ENCODE measurements around the gene CYTH1.

Gene CYTH1

GRCh38 chr17:78645421-78646295 lies 136.4 kb downstream of the CYTH1 start:
- no peak for DNase-seq

GRCh38 chr17:78644931-78645351 lies 137.1 kb downstream of the CYTH1 start:
- DNase-seq, result no peak

- no peak for DNase-seq
Measured at GRCh38 chr17:78644224-78644623, 137.8 kb downstream of the CYTH1 start.

- DNase-seq, result no peak
Measured at GRCh38 chr17:78643326-78643725, 138.7 kb downstream of the CYTH1 start.

- DNase-seq, result no peak
Measured at GRCh38 chr17:78642707-78643106, 139.4 kb downstream of the CYTH1 start.

GRCh38 chr17:78641666-78642065 lies 140.4 kb downstream of the CYTH1 start:
- no peak for DNase-seq

GRCh38 chr17:78641243-78641642 lies 140.8 kb downstream of the CYTH1 start:
- no peak for DNase-seq

GRCh38 chr17:78640700-78641099 lies 141.4 kb downstream of the CYTH1 start:
- DNase-seq, result no peak

GRCh38 chr17:78637643-78638420 lies 144.2 kb downstream of the CYTH1 start:
- no peak for DNase-seq

- no peak for DNase-seq
Measured at GRCh38 chr17:78637146-78637545, 144.9 kb downstream of the CYTH1 start.

- no peak for DNase-seq
Measured at GRCh38 chr17:78634154-78634553, 147.9 kb downstream of the CYTH1 start.

GRCh38 chr17:78629436-78629995 lies 152.6 kb downstream of the CYTH1 start:
- no peak for DNase-seq

- DNase-seq, result no peak
Measured at GRCh38 chr17:78628547-78629435, 153.3 kb downstream of the CYTH1 start.

- no peak for DNase-seq
Measured at GRCh38 chr17:78624324-78625151, 157.5 kb downstream of the CYTH1 start.

All from NCI-H2227 treated with DMSO at 0.1 percent for 48 hours (cell line).